Stimulated activated naive CD8-positive, alpha-beta T cell treated with anti-CD3 and anti-CD28 coated beads, Interleukin-15, Interleukin-2, amounts not matched to agents 100 ng/mL and 50 ng/mL, for 24 hours (primary cell): ENCODE data around the gene GAREM2.

Experiments used
- H3K27ac Mint-ChIP-seq: one replicate; pipeline ENCODE4 v1.8.0; 2021; ENCODE audit warnings: mild to moderate bottlenecking, mixed read lengths
- H3K27me3 Mint-ChIP-seq: one replicate; pipeline ENCODE4 v1.8.0; 2021; ENCODE audit warnings: mixed read lengths
- H3K36me3 Mint-ChIP-seq: one replicate; pipeline ENCODE4 v1.8.0; 2021; ENCODE audit warnings: low read depth, mixed read lengths
- H3K4me1 Mint-ChIP-seq: one replicate; pipeline ENCODE4 v1.8.0; 2021; ENCODE audit warnings: low read depth, mixed read lengths
- H3K4me3 Mint-ChIP-seq: one replicate; pipeline ENCODE4 v1.8.0; 2021; ENCODE audit warnings: mild to moderate bottlenecking, mixed read lengths
- H3K9me3 Mint-ChIP-seq: one replicate; pipeline ENCODE4 v1.8.0; 2021; ENCODE audit warnings: mixed read lengths

The GAREM2 gene

GRCh38 chr2:26177122-26177521 lies 4.2 kb downstream of the GAREM2 start:
- no peaks in the 10 kb centered on the region for H3K36me3 Mint-ChIP-seq
- peaks cover 18% of the 10 kb centered on the region for H3K4me1 Mint-ChIP-seq
- no peaks in the 10 kb centered on the region for H3K9me3 Mint-ChIP-seq
- H3K4me3 Mint-ChIP-seq: no peak overlapping the region
- no peak overlapping the region for H3K27ac Mint-ChIP-seq
- H3K27me3 Mint-ChIP-seq: peaks cover 44% of the 10 kb centered on the region

DNA sequence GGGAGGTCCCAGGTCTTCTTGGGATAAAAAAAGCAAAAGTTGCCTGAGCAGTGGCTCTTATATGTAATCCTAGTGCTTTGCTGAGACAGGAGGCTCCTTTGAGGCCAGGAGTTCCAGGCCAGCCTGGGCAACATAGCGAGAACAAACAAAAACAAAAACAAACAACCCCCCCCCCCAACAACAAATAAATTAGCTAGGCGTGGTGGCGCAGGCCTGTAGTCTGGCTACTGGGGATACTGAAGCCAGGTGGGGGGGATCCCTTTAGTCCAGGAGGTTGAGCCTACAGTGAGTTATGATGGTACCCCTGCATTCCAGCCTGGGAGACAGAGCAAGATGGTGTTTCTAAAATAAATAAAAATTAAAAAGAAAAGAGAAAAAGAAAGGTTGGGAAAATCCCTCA lies 5.4 kb downstream of the GAREM2 start:
- Mint-ChIP-seq H3K4me1 (peaks cover 15% of the 10 kb centered on the region), H3K27me3 (peaks cover 41% of the 10 kb centered on the region), H3K27ac (no peak overlapping the region), H3K36me3 (no peaks in the 10 kb centered on the region), H3K4me3 (no peak overlapping the region), H3K9me3 (no peaks in the 10 kb centered on the region)

DNA sequence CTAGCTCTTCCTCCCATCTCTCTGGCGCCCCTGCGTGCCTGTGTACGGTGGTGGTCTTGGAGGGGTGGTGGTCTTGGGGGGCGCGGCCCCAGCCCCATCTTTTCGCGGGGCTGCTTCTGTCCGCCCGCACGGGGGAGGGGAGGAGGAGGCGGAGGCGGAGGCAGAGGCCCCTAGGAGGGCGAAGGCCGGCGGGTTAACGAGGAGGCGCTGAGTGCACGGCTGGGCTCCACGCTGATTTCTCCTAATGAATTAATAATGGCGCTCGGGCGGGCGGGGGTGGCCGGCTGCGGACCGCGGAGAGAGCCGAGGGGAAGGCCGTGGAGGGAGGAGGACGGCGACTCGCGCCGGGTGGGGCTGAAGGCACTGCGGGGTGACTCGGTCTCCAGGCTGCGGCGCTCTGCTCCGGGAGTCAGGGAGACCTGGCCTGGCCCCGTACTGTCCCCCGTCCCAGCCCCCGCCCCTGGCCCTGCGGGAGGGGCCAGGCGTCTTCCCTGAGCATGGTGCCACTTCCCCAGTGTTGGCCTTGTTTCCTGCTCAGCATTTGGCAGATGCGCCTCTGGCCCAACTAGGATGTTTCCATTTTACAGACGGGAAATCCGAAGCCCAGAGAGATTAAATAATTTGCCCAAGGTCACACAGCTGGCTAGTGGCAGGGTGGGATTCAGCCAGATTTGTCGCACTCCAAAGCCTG lies 6.0 kb downstream of the GAREM2 start:
- H3K27me3 Mint-ChIP-seq: peaks cover 45% of the 10 kb centered on the region
- no peaks in the 10 kb centered on the region for H3K9me3 Mint-ChIP-seq
- H3K4me1 Mint-ChIP-seq: peaks cover 15% of the 10 kb centered on the region
- no peak overlapping the region for H3K27ac Mint-ChIP-seq
- no peaks in the 10 kb centered on the region for H3K36me3 Mint-ChIP-seq
- H3K4me3 Mint-ChIP-seq: peak overlapping the region; percentile 17

GRCh38 chr2:26179446-26179913 lies 6.6 kb downstream of the GAREM2 start:
- Mint-ChIP-seq H3K27ac (no peak overlapping the region), H3K4me3 (peak overlapping the region; percentile 17), H3K36me3 (no peaks in the 10 kb centered on the region), H3K27me3 (peaks cover 42% of the 10 kb centered on the region), H3K4me1 (peaks cover 11% of the 10 kb centered on the region), H3K9me3 (no peaks in the 10 kb centered on the region)

- Mint-ChIP-seq H3K4me3 (no peak overlapping the region), H3K4me1 (peaks cover 17% of the 10 kb centered on the region), H3K36me3 (no peaks in the 10 kb centered on the region), H3K9me3 (no peaks in the 10 kb centered on the region), H3K27ac (no peak overlapping the region), H3K27me3 (peaks cover 27% of the 10 kb centered on the region)
Observed at GRCh38 chr2:26182441-26182840, 9.6 kb downstream of the GAREM2 start.

DNA sequence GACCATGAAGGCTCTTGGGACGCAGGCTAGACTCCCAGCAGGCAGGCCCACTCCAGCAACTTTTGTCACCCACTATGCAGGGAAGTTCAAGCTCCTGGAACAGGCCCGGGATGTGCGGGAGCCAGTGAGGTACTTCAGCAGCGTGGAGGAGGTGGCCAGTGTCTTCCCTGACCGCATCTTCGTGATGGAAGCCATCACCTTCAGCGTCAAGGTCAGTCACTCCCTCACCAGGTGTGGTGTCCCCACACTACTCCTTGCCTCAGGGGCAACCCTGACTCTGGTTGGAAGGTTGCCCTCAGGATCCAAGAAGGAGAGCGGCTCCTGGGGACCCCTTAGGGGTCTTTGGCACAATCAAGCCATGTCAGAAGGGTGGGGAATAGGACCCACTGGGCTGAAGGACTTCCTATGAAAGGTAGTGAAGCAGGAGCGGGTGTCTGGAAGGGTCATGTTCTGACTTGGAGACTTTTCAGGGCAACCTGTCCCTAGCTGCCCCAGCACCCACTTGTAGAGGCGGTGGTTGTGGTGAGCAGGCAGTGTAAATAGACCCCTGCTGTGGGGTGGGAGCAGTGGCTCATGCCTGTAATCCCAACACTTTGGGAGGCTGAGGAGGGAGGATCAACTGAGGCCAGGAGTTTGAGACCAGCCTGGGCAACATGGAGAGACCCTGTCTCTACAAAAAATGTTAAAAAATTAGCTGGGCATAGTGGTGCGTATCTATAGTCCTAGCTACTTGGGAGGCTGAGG lies 10.2 kb downstream of the GAREM2 start:
- Mint-ChIP-seq H3K4me1 (peaks cover 17% of the 10 kb centered on the region), H3K9me3 (no peaks in the 10 kb centered on the region), H3K27me3 (peaks cover 26% of the 10 kb centered on the region), H3K27ac (no peak overlapping the region), H3K4me3 (no peak overlapping the region), H3K36me3 (no peaks in the 10 kb centered on the region)

- no peaks in the 10 kb centered on the region for H3K9me3 Mint-ChIP-seq
- peak overlapping the region; percentile 49 for H3K27ac Mint-ChIP-seq
- peaks cover 25% of the 10 kb centered on the region for H3K27me3 Mint-ChIP-seq
- H3K4me3 Mint-ChIP-seq: peak overlapping the region; percentile 53
- peaks cover 15% of the 10 kb centered on the region for H3K4me1 Mint-ChIP-seq
- H3K36me3 Mint-ChIP-seq: no peaks in the 10 kb centered on the region
Observed at GRCh38 chr2:26184121-26184520, 11.2 kb downstream of the GAREM2 start.

GRCh38 chr2:26184555-26185303 lies 11.8 kb downstream of the GAREM2 start:
- H3K36me3 Mint-ChIP-seq: no peaks in the 10 kb centered on the region
- H3K4me3 Mint-ChIP-seq: peak overlapping the region; percentile 75
- peaks cover 12% of the 10 kb centered on the region for H3K4me1 Mint-ChIP-seq
- H3K27me3 Mint-ChIP-seq: peaks cover 22% of the 10 kb centered on the region
- H3K9me3 Mint-ChIP-seq: no peaks in the 10 kb centered on the region
- no peak overlapping the region for H3K27ac Mint-ChIP-seq

DNA sequence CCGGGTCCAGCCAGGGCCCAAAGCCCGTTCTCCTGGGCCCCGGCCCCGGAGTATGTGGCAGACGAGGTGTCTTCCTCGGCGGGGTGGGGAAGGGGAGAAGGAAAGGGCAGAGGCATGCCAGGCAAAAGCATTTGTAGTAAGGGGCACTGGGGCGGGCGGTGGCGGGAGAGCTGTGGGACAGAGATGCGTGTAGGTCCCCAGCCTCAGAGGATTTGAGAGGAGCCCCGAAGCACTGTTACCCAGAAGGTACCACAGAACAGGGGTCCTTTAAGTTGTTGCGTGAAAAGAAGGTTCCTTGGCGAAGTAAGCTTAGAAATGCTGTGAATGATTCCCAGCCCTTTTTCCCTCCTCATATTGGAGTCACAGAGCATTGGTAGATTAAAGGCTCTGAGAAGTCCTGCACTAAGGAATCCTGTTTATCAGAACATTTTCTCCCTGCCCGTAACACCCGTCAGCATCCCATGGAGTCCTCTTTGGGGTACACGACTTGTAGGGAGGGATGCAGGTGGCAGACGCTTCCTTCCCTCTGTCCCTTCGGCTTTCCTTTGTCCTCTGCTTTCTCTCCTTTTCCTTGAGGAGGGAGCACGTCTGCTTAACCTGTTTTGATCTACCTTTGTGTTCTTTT lies 12.5 kb downstream of the GAREM2 start:
- Mint-ChIP-seq H3K4me3 (peak overlapping the region; percentile 75), H3K27me3 (peaks cover 16% of the 10 kb centered on the region), H3K36me3 (no peaks in the 10 kb centered on the region), H3K4me1 (peaks cover 9% of the 10 kb centered on the region), H3K9me3 (no peaks in the 10 kb centered on the region), H3K27ac (peak overlapping the region; percentile 26)

GRCh38 chr2:26185954-26186770 lies 13.3 kb downstream of the GAREM2 start:
- H3K4me3 Mint-ChIP-seq: peak overlapping the region; percentile 75
- H3K27me3 Mint-ChIP-seq: peaks cover 10% of the 10 kb centered on the region
- H3K27ac Mint-ChIP-seq: no peak overlapping the region
- peaks cover 9% of the 10 kb centered on the region for H3K4me1 Mint-ChIP-seq
- peaks cover 6% of the 10 kb centered on the region for H3K36me3 Mint-ChIP-seq
- no peaks in the 10 kb centered on the region for H3K9me3 Mint-ChIP-seq

- no peak overlapping the region for H3K4me3 Mint-ChIP-seq
- H3K27ac Mint-ChIP-seq: no peak overlapping the region
- peaks cover 5% of the 10 kb centered on the region for H3K27me3 Mint-ChIP-seq
- H3K9me3 Mint-ChIP-seq: no peaks in the 10 kb centered on the region
- H3K36me3 Mint-ChIP-seq: peaks cover 7% of the 10 kb centered on the region
- peaks cover 9% of the 10 kb centered on the region for H3K4me1 Mint-ChIP-seq
Observed at GRCh38 chr2:26187114-26187513, 14.2 kb downstream of the GAREM2 start.

DNA sequence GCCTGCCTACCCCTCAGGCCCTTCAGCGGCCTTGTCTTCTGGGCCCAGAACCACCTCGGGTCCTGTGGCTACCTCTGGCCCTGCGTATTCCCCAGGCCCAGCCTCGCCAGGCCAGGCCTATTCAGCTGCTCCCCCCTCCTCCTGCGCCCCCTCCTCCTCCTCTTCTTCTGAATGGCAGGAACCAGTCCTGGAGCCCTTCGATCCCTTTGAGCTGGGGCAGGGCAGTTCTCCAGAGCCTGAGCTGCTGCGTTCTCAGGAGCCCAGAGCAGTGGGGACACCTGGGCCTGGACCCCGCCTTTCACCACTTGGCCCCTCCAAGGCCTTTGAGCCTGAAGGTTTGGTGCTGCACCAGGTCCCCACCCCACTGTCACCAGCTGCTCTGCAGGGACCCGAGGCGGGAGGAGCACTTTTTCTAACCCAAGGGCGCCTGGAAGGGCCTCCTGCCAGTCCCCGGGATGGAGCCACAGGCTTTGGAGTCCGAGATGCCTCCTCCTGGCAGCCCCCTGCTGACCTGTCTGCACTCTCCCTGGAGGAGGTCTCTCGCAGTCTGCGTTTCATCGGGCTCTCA lies 14.7 kb downstream of the GAREM2 start:
- H3K36me3 Mint-ChIP-seq: peaks cover 7% of the 10 kb centered on the region
- H3K27me3 Mint-ChIP-seq: peaks cover 5% of the 10 kb centered on the region
- peaks cover 9% of the 10 kb centered on the region for H3K4me1 Mint-ChIP-seq
- H3K9me3 Mint-ChIP-seq: no peaks in the 10 kb centered on the region
- H3K27ac Mint-ChIP-seq: no peak overlapping the region
- no peak overlapping the region for H3K4me3 Mint-ChIP-seq

GRCh38 chr2:26189123-26189522 lies 16.2 kb downstream of the GAREM2 start:
- Mint-ChIP-seq H3K4me3 (no peak overlapping the region), H3K36me3 (peaks cover 14% of the 10 kb centered on the region), H3K27me3 (no peaks in the 10 kb centered on the region), H3K27ac (no peak overlapping the region), H3K9me3 (no peaks in the 10 kb centered on the region), H3K4me1 (peaks cover 11% of the 10 kb centered on the region)

GRCh38 chr2:26189751-26190150 lies 16.9 kb downstream of the GAREM2 start:
- Mint-ChIP-seq H3K4me3 (no peak overlapping the region), H3K36me3 (peaks cover 14% of the 10 kb centered on the region), H3K4me1 (peaks cover 15% of the 10 kb centered on the region), H3K27me3 (no peaks in the 10 kb centered on the region), H3K27ac (no peak overlapping the region), H3K9me3 (no peaks in the 10 kb centered on the region)
